Activated CD8-positive, alpha-beta T cell treated with anti-CD3 and anti-CD28 coated beads for 36 hours (primary cell): Measurements from ENCODE around the gene RTBDN. TPM values are rescaled to one million over a fixed set of nuclear protein-coding genes. Genes with fewer than 3 reads are reported as not detected.

Source experiments
- ATAC-seq: fragments of 200-7000 bp; cut with Tn5 transposase; one replicate; pipeline ENCODE4 v1.10.0; 2021; ENCODE audit warnings: mild to moderate bottlenecking, moderate library complexity
- CTCF ChIA-PET: fragments of 350-600 bp; sonication (Branson Sonifier 250); formaldehyde crosslinking; loops from one replicate; lab custom pipeline; 2021; ENCODE audit warnings: antibody characterized with exemption; lab: Charles Lee
- POLR2A ChIA-PET: fragments of 350-600 bp; sonication (Branson Sonifier 250); formaldehyde crosslinking; loops from one replicate; lab custom pipeline; 2021; ENCODE audit warnings: antibody characterized with exemption; lab: Charles Lee
- DNase-seq: peaks from one replicate; pipeline ENCODE4 v3.0.0-alpha.2; 2020
- H3K27ac Mint-ChIP-seq: one replicate; pipeline ENCODE4 v1.8.0; 2021; ENCODE audit warnings: mild to moderate bottlenecking, mixed read lengths
- H3K27me3 Mint-ChIP-seq: one replicate; pipeline ENCODE4 v1.8.0; 2021; ENCODE audit warnings: mixed read lengths
- H3K36me3 Mint-ChIP-seq: one replicate; pipeline ENCODE4 v1.8.0; 2021; ENCODE audit warnings: low read depth, mixed read lengths
- H3K4me1 Mint-ChIP-seq: one replicate; pipeline ENCODE4 v1.8.0; 2021; ENCODE audit warnings: low read depth, mixed read lengths
- H3K4me3 Mint-ChIP-seq: one replicate; pipeline ENCODE4 v1.8.0; 2021; ENCODE audit warnings: mild to moderate bottlenecking, moderate library complexity, mixed read lengths
- H3K9me3 Mint-ChIP-seq: one replicate; pipeline ENCODE4 v1.8.0; 2021; ENCODE audit warnings: mixed read lengths
- intact Hi-C: fragments of 100-400 bp; cut with micrococcal nuclease; formaldehyde crosslinking; loops from one replicate; pipeline ENCODE4 v1.10.0; 2022
- total RNA-seq, 2 experiments: library from RNA; stranded (reverse); gene quantifications; one replicate each; pipeline ENCODE4 v1.2.3, GENCODE V29; 2021
- TF ChIP-seq, protein P1 (sequence below): fragments of 200-600 bp; IDR thresholded peaks from one replicate; pipeline ENCODE4 v1.8.0; 2022; ENCODE audit warnings: antibody characterized with exemption, mild to moderate bottlenecking

RTBDN gene
- total RNA-seq, 2 experiments from 2014 or later = not detected

DNA sequence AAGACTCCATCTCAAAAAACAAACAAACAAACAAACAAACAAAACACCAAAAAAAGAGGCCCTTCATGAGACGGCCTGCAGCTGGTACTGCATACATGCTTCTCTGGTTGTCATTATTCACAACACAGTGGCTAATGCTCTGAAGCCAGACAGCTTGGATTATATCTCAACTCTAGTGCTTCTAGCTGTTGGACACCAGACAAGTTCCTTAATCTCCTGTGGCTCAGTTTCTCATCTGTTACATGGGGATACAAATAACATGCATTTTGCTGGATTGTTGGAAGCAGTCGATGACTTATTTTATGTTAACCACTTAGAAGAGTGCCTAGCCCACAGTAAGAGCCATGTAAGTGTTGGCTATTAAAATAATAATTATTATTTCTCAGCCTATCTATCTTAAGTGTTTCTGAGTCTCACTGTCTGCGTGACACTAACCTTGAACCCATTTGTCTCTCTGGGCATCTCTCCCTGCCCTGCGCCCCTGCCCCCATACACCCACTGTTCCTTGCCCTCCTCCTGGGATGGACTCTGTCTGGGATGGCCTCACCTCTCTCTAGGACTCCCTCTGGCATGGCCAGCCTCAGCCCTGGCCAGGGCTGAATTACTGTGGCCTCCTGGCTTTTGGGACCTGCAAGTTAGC lies 46.2 kb downstream of the RTBDN start:
- intact Hi-C loops = no loop called here
- no peak for ATAC-seq
- TF ChIP-seq, protein P1, sequence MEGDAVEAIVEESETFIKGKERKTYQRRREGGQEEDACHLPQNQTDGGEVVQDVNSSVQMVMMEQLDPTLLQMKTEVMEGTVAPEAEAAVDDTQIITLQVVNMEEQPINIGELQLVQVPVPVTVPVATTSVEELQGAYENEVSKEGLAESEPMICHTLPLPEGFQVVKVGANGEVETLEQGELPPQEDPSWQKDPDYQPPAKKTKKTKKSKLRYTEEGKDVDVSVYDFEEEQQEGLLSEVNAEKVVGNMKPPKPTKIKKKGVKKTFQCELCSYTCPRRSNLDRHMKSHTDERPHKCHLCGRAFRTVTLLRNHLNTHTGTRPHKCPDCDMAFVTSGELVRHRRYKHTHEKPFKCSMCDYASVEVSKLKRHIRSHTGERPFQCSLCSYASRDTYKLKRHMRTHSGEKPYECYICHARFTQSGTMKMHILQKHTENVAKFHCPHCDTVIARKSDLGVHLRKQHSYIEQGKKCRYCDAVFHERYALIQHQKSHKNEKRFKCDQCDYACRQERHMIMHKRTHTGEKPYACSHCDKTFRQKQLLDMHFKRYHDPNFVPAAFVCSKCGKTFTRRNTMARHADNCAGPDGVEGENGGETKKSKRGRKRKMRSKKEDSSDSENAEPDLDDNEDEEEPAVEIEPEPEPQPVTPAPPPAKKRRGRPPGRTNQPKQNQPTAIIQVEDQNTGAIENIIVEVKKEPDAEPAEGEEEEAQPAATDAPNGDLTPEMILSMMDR = no peak
- DNase-seq = no peak
- peak overlapping the region; percentile 86 for H3K4me3 Mint-ChIP-seq
- peak overlapping the region; percentile 94 for H3K27ac Mint-ChIP-seq
- H3K36me3 Mint-ChIP-seq = peaks cover 12% of the 10 kb centered on the region
- H3K27me3 Mint-ChIP-seq = no peaks in the 10 kb centered on the region
- H3K4me1 Mint-ChIP-seq = peaks cover 24% of the 10 kb centered on the region
- H3K9me3 Mint-ChIP-seq = no peaks in the 10 kb centered on the region
- POLR2A ChIA-PET = interaction anchor here (0.7 to 1.7 kb wide), 4 partner anchors 8 to 66 kb away, joined by 3 to 17 read pairs (median 4); no protein-coding TSS in a partner anchor
- CTCF ChIA-PET = interaction anchor here (1.2 to 3.8 kb wide), 4 partner anchors 8 to 97 kb away, joined by 3 to 26 read pairs (median 13); no protein-coding TSS in a partner anchor

DNA sequence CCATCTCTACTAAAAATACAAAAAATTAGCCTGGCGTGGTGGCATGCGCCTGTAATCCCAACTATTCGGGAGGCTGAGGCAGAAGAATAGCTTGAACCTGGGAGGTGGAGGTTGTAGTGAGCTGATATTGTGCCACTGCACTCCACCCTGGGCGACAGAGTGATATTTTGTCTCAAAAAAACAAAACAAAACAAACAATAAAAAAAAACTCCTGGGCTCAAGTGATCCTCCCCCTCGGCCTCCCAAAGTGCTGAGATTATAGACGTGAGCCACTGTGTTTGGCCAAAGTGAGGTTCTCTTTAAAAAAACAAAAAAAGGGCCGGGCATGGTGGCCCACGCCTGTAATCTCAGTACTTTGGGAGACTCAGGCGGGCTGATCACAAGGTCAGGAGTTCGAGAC lies 46.9 kb downstream of the RTBDN start:
- ATAC-seq = no peak
- Mint-ChIP-seq H3K36me3 (peaks cover 6% of the 10 kb centered on the region), H3K27ac (peak overlapping the region; percentile 77), H3K9me3 (no peaks in the 10 kb centered on the region), H3K27me3 (no peaks in the 10 kb centered on the region), H3K4me1 (peaks cover 24% of the 10 kb centered on the region), H3K4me3 (no peak overlapping the region)
- POLR2A ChIA-PET = interaction anchor here (1.3 kb wide), 1 partner anchor 9 kb away, joined by 3 read pairs; no protein-coding TSS in a partner anchor
- no peak for DNase-seq
- CTCF ChIA-PET = interaction anchor here (2.9 to 3.8 kb wide), 2 partner anchors 8 to 10 kb away, joined by 20 to 26 read pairs; no protein-coding TSS in a partner anchor
- intact Hi-C loops = no loop called here
- TF ChIP-seq, protein P1 = no peak

DNA sequence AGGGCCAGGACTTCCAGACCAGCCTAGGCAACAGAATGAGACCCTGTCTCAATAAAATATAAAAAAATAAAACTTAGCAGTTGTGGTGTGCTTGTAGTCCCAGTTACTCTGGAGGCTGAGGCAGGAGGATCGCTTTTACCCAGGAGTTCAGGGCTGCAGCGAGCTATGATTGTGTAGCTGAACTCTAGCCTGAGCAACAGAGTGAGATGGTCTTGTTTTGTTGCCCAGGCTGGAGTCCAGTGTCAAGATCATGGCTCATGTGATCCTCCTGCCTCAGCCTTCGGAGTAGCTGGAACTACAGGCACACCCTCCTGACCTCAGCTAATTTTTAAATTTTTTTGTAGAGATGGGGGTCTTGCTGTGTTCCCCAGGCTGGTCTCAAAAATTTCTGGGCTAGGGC lies 47.4 kb downstream of the RTBDN start:
- peaks cover 27% of the 10 kb centered on the region for H3K4me1 Mint-ChIP-seq
- TF ChIP-seq, protein P1 = no peak
- H3K4me3 Mint-ChIP-seq = no peak overlapping the region
- ATAC-seq = no peak
- POLR2A ChIA-PET = no interaction called here
- CTCF ChIA-PET = interaction anchor here (1.7 to 3.8 kb wide), 3 partner anchors 9 to 10 kb away, joined by 4 to 26 read pairs (median 20); no protein-coding TSS in a partner anchor
- DNase-seq = no peak
- H3K27ac Mint-ChIP-seq = peak overlapping the region; percentile 77
- H3K36me3 Mint-ChIP-seq = peaks cover 3% of the 10 kb centered on the region
- intact Hi-C loops = no loop called here
- no peaks in the 10 kb centered on the region for H3K27me3 Mint-ChIP-seq
- no peaks in the 10 kb centered on the region for H3K9me3 Mint-ChIP-seq

DNA sequence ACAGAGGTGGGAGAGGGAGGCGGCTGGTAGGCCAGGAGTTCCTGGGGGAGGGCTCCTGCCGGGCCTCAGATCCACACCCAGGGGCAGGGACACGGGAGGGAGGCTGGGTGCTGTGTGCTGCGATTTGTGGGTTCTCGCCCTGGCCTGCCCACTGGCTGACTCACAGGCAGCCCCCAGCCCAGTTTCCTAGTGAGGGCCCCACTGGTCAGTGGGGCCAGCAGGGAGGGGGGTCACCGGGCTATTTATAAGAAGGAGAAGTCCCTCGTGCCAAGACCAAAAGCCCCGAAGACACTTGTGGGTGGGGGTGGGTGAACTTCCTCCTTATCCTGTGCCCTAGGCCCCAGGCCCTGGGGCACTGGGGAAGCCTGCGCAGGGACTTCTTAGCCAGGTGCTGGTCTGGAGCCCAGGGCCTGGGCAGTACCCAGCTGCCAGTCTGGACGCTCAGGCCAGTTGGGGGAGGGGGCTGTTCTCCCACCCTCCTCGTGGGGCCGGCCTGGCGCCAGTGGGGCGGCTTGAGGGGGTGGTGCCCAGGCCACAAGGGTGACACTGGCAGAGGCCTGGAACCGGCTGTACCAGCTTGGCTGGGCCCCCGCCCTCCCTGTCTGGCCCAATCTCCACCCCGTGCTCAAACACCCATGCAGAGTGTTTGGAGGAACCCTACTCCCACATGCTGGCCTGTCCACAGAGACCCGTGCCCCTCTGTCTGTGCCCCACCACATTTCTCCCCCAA lies 48.1 kb downstream of the RTBDN start:
- Mint-ChIP-seq H3K27me3 (no peaks in the 10 kb centered on the region), H3K4me3 (no peak overlapping the region), H3K9me3 (no peaks in the 10 kb centered on the region), H3K36me3 (no peaks in the 10 kb centered on the region), H3K27ac (peak overlapping the region; percentile 77), H3K4me1 (peaks cover 34% of the 10 kb centered on the region)
- ChIA-PET POLR2A (interaction anchor here (1.1 to 1.4 kb wide), 3 partner anchors 9 to 57 kb away, joined by 5 to 7 read pairs (median 6); no protein-coding TSS in a partner anchor), CTCF (interaction anchor here (1.2 to 3.8 kb wide), 3 partner anchors 9 to 26 kb away, joined by 4 to 20 read pairs (median 4); no protein-coding TSS in a partner anchor)
- TF ChIP-seq, protein P1 = no peak
- intact Hi-C loops = no loop called here
- ATAC-seq (no peak), DNase-seq (peak; percentile 29)
